ENCODE measurements around the gene KIAA1671.
"Not testable (repeated sequence)": the region's sequence is repeated elsewhere in the genome, so short reads cannot be mapped to it uniquely, and the experiment has no call there.

KIAA1671 gene

DNA sequence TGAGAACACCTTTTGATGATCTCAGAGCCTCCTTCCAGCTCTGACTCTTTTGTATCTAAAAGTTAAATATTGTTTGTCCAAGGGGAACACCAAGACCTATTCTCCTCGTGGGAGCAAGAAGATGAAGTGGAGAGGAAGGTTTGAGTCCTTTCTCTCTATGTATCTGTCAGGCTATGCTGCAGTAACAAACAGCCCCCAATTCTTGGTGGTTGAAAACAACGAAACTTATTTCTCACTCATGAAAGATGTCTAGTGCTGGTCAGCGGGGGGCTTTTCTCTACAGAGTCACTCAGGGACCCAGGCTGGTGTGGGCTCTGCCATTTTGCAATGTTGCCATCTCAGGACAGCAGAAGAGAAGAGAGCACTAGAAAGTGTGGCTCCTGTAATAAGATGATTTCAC, 260.7 kb downstream of the KIAA1671 start:
- TF ChIP-seq ZFX (IDR thresholded peaks at IDR 0.05) (no peak), CTCF (conservative IDR thresholded peaks at IDR 0.05) (no peak)
- H3K27ac ChIP-seq, result no peak overlapping the region

- no peak overlapping the region for H3K27ac ChIP-seq
- TF ChIP-seq ZFX (IDR thresholded peaks at IDR 0.05), result no peak
- no peak for TF ChIP-seq CTCF (conservative IDR thresholded peaks at IDR 0.05)
These were observed 263.7 kb downstream of the KIAA1671 start for GRCh38 chr22:25216230-25216629.

GRCh38 chr22:25219211-25219689, 266.7 kb downstream of the KIAA1671 start, which contains the start of gene CRYBB2:
TSS of gene CRYBB2 (plus strand) at chr22:25219639. CDS start at chr22:25221430, 1,791 bp downstream.
- no peak within 1 kb of the TSS for H3K27ac ChIP-seq
- TF ChIP-seq ZFX (IDR thresholded peaks at IDR 0.05) (no peak), CTCF (conservative IDR thresholded peaks at IDR 0.05) (no peak)

- TF ChIP-seq CTCF (conservative IDR thresholded peaks at IDR 0.05) (no peak), ZFX (IDR thresholded peaks at IDR 0.05) (no peak)
- no peak overlapping the region for H3K27ac ChIP-seq
These were observed 267.5 kb downstream of the KIAA1671 start for GRCh38 chr22:25219948-25220442.

- TF ChIP-seq CTCF (conservative IDR thresholded peaks at IDR 0.05) (no peak), ZFX (IDR thresholded peaks at IDR 0.05) (no peak)
- no peak overlapping the region for H3K27ac ChIP-seq
These were observed 269.3 kb downstream of the KIAA1671 start for GRCh38 chr22:25221790-25222189.

- H3K27ac ChIP-seq, result no peak overlapping the region
- TF ChIP-seq CTCF (conservative IDR thresholded peaks at IDR 0.05), result no peak
- TF ChIP-seq ZFX (IDR thresholded peaks at IDR 0.05), result no peak
These were observed 270.8 kb downstream of the KIAA1671 start for GRCh38 chr22:25223269-25223850.

DNA sequence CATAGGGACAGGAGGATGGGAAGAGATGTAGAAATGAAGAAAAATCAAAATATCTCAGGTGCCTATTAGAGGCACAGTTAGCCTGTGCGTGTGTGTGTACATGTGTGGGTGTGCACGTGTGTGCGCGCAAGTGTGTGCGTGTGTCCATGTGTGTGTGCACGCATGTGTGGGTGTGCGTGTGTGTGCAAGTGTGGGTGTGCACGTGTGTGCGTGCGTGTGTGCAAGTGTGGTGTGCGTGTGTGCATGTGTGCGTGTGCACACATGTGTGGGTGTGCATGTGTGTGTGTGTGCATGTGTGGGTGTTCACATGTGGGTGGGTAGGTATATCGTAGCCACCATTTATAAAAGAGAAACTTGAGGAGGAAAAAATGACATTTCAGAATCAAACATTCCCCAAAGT, 276.3 kb downstream of the KIAA1671 start:
- no peak overlapping the region for H3K27ac ChIP-seq
- TF ChIP-seq ZFX (IDR thresholded peaks at IDR 0.05) (no peak), CTCF (conservative IDR thresholded peaks at IDR 0.05) (no peak)

DNA sequence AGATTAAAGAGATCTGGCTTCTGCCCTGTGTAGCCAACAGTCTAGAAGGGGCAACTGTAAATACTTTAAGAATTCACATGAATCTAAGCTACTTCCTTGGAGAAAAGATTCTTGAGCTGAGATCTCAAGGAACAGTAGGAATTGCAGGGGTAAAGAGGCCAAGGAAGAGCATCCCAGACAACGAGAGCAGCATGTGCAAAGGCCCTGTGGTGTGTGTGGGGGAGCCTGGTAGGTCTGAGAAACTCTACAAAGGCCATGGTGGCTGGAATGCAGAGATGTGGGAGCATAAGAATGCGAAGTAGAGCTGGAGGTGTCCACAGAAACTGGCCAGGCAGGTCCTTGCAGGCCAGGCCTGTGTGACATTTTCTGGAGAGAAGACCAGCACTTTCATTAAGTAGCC, 278.2 kb downstream of the KIAA1671 start:
- H3K27ac ChIP-seq, result not testable (repeated sequence)
